Small intestine (tissue), 7 donors: ENCODE data around the gene CP. TPM values are rescaled to one million over a fixed set of nuclear protein-coding genes. Genes with fewer than 3 reads are reported as not detected.
A peak's percentile ranks its signal among the peaks of the same experiment; 100 is the strongest.

Source experiments
- DNase-seq, 2 donors: peaks; one replicate each; pipeline versions ENCODE4 v3.0.0 to v3.0.0-alpha.2; 2013
- FAIRE-seq: peaks from 2 replicates; lab custom pipeline; 2012; peaks lifted over from hg19 to GRCh38; lab: Jason Lieb, UNC
- H3K27ac ChIP-seq, 3 donors: one replicate each; pipeline ENCODE4 v1.5.1; 2013; ENCODE audit warnings: low read length in 2 of 3, mild to moderate bottlenecking in 2 of 3, control low read depth in 1 of 3, inconsistent platforms in 1 of 3, low read depth in 1 of 3, moderate library complexity in 1 of 3
- H3K27me3 ChIP-seq, 3 donors: one replicate each; pipeline ENCODE4 v1.6.1; 2013; ENCODE audit warnings: low read length in 3 of 3, inconsistent platforms in 1 of 3; ENCODE audit not compliant: control insufficient read depth in 3 of 3, insufficient read depth in 3 of 3
- H3K36me3 ChIP-seq, 3 donors: one replicate each; pipeline ENCODE4 v1.6.1; 2013; ENCODE audit warnings: low read length in 3 of 3, inconsistent platforms in 1 of 3, low read depth in 1 of 3, mild to moderate bottlenecking in 1 of 3, moderate library complexity in 1 of 3; ENCODE audit not compliant: control insufficient read depth in 3 of 3, insufficient read depth in 2 of 3
- H3K4me1 ChIP-seq, 3 donors: one replicate each; pipeline ENCODE4 v1.6.1; 2013; ENCODE audit warnings: low read length in 2 of 3, inconsistent platforms in 1 of 3, low read depth in 1 of 3, mild to moderate bottlenecking in 1 of 3, moderate library complexity in 1 of 3; ENCODE audit not compliant: control insufficient read depth in 3 of 3, insufficient read depth in 2 of 3
- H3K4me3 ChIP-seq, 3 donors: one replicate each; pipeline ENCODE4 v1.5.1; 2013; ENCODE audit warnings: low read length in 3 of 3, control low read depth in 1 of 3, inconsistent platforms in 1 of 3, low read depth in 1 of 3, mild to moderate bottlenecking in 1 of 3, moderate library complexity in 1 of 3
- H3K9me3 ChIP-seq, 2 donors: one replicate each; pipeline ENCODE4 v1.6.1; 2013; ENCODE audit warnings: low read depth in 1 of 2, low read length in 1 of 2; ENCODE audit not compliant: control insufficient read depth in 2 of 2, insufficient read depth in 1 of 2
- WGBS, 3 donors: extraction: QIAGEN DNeasy Blood & Tissue Kit; methylation state at CpG; one replicate each; pipeline ENCODE4 v1.1.7; 2013; 5-methylcytosine and 5-hydroxymethylcytosine counted together
- polyA plus RNA-seq, 4 donors: library from polyadenylated mRNA; stranded (reverse) in 3 of 4; unstranded in 1 of 4; fragments of 200-250 nt in 3 of 4; fragments of 120-200 nt in 1 of 4; gene quantifications; one replicate each; pipeline versions ENCODE4 v1.2.1 to v1.2.3, GENCODE V29; 2013
- donor health status: healthy with polysubstance abuse.
- donor health status: control.
- donor health status: control.
- donor health status: Bipolar disorder and iron deficiency.
- donor health status: healthy.

CP gene
- polyA plus RNA-seq, 4 donors: 0.52 to 15.6 (median 2.8) TPM

GRCh38 chr3:149142682-149143081 is 78.9 kb downstream of the CP start:
- FAIRE-seq: no peak
- Histone ChIP-seq H3K9me3 (no peaks in the 10 kb centered on the region), H3K27ac (no peak overlapping the region), H3K36me3 (peaks cover 0 to 14% (median 7%) of the 10 kb centered on the region in 3 donors), H3K27me3 (no peaks in the 10 kb centered on the region), H3K4me1 (peaks cover 0 to 2% (median 0%) of the 10 kb centered on the region in 3 donors), H3K4me3 (no peak overlapping the region)
- WGBS, 3 donors: 67 to 92% (median 86%) methylated on average over 4 of the region's 4 CpGs
- no peak for DNase-seq

GRCh38 chr3:149134575-149134974 is 87.1 kb downstream of the CP start:
- peaks cover 0 to 3% (median 0%) of the 10 kb centered on the region in 3 donors for H3K36me3 ChIP-seq
- 23 to 47% (median 36%) methylated on average over 3 of the region's 3 CpGs for WGBS, 3 donors
- no peaks in the 10 kb centered on the region for H3K27me3 ChIP-seq
- H3K9me3 ChIP-seq: no peaks in the 10 kb centered on the region
- FAIRE-seq (no peak), DNase-seq (peak; percentile 88 to 95)
- no peak overlapping the region for H3K4me3 ChIP-seq
- peaks cover 9 to 26% (median 12%) of the 10 kb centered on the region in 3 donors for H3K4me1 ChIP-seq
- peak overlapping the region in 1 of 3 donors; percentile 82 for H3K27ac ChIP-seq

GRCh38 chr3:149131589-149131988 is 90.0 kb downstream of the CP start:
- Histone ChIP-seq H3K36me3 (peaks cover 0 to 3% (median 0%) of the 10 kb centered on the region in 3 donors), H3K4me1 (peaks cover 9 to 30% (median 12%) of the 10 kb centered on the region in 3 donors), H3K27ac (peak overlapping the region; percentile 14 to 95 (median 54)), H3K9me3 (no peaks in the 10 kb centered on the region), H3K27me3 (peaks cover 0 to 3% (median 0%) of the 10 kb centered on the region in 3 donors), H3K4me3 (peak overlapping the region in 2 of 3 donors; percentile 83 to 87)
- no peak for FAIRE-seq
- WGBS, 3 donors: 7 to 32% (median 9%) methylated on average over 4 of the region's 4 CpGs
- peak; percentile 59 to 64 for DNase-seq

GRCh38 chr3:149129326-149130205 is 92.1 kb downstream of the CP start, which contains the start of gene HPS3:
HPS3 (plus strand) TSS chr3:149129638; CDS start chr3:149129724, 86 bp downstream.
- H3K36me3 ChIP-seq: peaks cover 0 to 3% (median 0%) of the 10 kb centered on the region in 3 donors
- H3K9me3 ChIP-seq: no peaks in the 10 kb centered on the region
- DNase-seq (peak; percentile 93 to 97), FAIRE-seq (no peak)
- H3K27ac ChIP-seq: peak within 1 kb of the TSS; percentile 89 to 95 (median 94)
- peaks cover 5 to 27% (median 9%) of the 10 kb centered on the region in 3 donors for H3K4me1 ChIP-seq
- peak within 1 kb of the TSS; percentile 83 to 87 (median 86) for H3K4me3 ChIP-seq
- peaks cover 0 to 3% (median 0%) of the 10 kb centered on the region in 3 donors for H3K27me3 ChIP-seq
- WGBS, 3 donors: 0% methylated on average over 72 to 84 of the region's 84 CpGs

- 7 to 13% (median 9%) methylated on average over 4 of the region's 4 CpGs for WGBS, 3 donors
- no peak for FAIRE-seq
- no peak for DNase-seq
- Histone ChIP-seq H3K27ac (peak overlapping the region in 2 of 3 donors; percentile 63 to 95), H3K36me3 (peaks cover 0 to 3% (median 0%) of the 10 kb centered on the region in 3 donors), H3K4me3 (peak overlapping the region in 2 of 3 donors; percentile 83 to 87), H3K9me3 (no peaks in the 10 kb centered on the region), H3K4me1 (peaks cover 5 to 20% (median 9%) of the 10 kb centered on the region in 3 donors), H3K27me3 (peaks cover 0 to 3% (median 0%) of the 10 kb centered on the region in 3 donors)
These were observed 92.8 kb downstream of the CP start for GRCh38 chr3:149128821-149129220.

- Histone ChIP-seq H3K9me3 (no peaks in the 10 kb centered on the region), H3K4me1 (peaks cover 0 to 10% (median 0%) of the 10 kb centered on the region in 3 donors), H3K27me3 (peaks cover 0 to 3% (median 0%) of the 10 kb centered on the region in 3 donors), H3K36me3 (no peaks in the 10 kb centered on the region), H3K4me3 (no peak overlapping the region), H3K27ac (no peak overlapping the region)
- FAIRE-seq: peak; percentile 55
- WGBS, 3 donors: 80 to 85% (median 84%) methylated on average over 4 of the region's 4 CpGs
- DNase-seq: no peak
These were observed 98.7 kb downstream of the CP start for GRCh38 chr3:149122721-149123578.
